Activated CD4-positive, CD25-positive, alpha-beta regulatory T cell treated with anti-CD3 and anti-CD28 coated beads, Interleukin-2, amount 50 U/mL, for 24 hours (primary cell): ENCODE results near the gene CAPN13.

ENCODE experiments used
- ATAC-seq, 2 donors: fragments of 150-1000 bp; cut with Tn5 transposase; one replicate each; pipeline ENCODE4 v1.10.0; 2021; ENCODE audit warnings: mild to moderate bottlenecking in 1 of 2, moderate library complexity in 1 of 2

The CAPN13 gene

DNA sequence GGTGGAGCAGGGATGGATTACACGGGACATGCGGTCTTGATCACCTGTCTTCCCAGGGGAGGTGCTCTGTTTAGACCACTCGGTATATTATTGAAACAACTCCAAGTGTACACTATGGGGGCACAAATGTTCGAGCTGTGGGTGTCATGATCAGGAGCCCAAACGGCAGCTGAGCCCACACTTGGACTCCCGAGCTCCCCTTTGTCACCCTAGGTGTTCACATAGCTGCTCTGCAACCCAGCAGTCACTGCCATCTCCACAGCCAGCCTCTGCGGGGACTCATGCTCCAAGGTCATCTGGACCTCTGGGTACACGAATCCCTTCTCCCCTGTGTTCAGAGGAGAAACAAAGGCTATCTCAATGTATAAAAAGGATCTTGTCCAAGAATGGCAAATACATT is 46.0 kb downstream of the CAPN13 start:
- ATAC-seq: no peak

DNA sequence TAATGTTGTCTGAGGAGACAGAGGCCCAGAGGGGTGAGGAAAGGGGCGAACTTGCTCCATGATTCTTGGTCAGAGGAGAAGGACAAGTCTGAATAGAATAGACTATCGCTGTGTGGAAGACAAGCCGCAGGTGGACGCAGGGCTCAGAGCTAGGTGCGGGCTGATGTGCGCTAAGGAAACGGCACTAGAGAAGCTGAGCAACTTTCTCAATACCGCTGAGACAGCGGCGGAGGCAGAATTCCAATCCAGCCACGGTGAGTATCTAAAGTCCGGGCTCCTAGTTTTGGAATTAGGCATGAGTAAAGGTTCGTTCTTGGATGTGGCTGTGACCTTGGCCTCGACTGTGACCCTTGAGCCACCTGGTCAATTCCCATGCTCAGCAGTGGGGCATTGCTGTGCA is 47.8 kb downstream of the CAPN13 start:
- ATAC-seq: no peak

DNA sequence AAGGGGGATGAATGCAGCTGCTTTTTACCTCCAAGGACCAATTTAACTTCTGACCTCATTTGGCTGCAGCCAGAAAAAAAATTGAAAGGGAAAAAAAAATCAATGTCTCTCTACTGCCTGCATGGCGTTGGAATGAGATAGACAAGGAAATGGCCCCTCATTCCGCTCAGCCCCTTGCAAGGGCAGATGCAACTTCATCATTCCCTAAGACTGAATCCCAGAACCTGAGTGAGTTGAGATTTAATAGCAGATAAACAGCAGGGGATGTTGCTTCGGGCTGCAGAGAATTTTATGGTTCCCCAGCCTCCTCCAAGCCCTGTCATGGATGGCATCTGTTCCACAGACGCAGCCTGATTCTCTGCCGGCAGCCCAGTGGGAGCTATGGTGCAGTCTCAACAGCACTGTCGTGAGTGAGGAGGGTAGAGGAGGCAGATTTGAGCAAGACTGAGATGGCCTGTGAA is 49.0 kb downstream of the CAPN13 start:
- ATAC-seq: no peak

DNA sequence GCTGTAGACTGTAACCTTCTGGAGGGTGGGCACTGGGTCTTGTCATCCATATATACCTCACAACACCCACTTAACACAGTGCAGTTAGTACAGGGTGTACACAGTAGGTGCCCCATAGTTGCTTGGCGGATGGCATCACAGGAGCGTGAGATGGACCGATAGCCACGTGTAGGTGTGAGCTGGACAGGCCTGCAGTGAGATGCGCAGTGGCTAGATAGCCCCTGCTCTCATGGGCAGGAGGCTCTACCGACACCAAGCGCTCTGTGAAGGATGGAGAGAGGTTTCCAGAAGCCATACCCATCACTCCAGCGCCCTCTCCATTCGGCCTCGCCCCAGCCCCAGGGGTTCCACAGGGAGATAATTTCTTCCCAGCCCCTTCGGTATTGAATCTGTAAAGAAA is 49.5 kb downstream of the CAPN13 start:
- no peak for ATAC-seq

DNA sequence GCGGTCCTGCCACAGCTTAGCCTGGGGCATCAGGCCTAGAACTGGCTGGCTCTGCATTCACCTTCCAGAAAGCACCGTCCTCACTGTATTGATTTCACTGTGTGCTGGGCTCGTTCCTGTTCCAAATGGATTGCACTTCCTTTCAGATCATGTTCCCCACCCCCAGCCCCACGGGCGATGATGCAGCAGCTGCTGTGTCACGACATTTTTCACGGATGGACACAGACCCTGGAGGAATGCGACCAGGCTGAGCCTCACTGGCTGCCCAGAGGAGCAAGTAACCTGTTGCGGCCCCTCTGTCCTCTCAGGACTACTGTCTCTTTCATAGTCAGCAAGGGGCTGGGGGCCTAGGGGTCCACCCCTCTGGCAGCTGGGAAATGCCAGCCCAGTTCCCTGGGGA is 50.3 kb downstream of the CAPN13 start:
- no peak for ATAC-seq

DNA sequence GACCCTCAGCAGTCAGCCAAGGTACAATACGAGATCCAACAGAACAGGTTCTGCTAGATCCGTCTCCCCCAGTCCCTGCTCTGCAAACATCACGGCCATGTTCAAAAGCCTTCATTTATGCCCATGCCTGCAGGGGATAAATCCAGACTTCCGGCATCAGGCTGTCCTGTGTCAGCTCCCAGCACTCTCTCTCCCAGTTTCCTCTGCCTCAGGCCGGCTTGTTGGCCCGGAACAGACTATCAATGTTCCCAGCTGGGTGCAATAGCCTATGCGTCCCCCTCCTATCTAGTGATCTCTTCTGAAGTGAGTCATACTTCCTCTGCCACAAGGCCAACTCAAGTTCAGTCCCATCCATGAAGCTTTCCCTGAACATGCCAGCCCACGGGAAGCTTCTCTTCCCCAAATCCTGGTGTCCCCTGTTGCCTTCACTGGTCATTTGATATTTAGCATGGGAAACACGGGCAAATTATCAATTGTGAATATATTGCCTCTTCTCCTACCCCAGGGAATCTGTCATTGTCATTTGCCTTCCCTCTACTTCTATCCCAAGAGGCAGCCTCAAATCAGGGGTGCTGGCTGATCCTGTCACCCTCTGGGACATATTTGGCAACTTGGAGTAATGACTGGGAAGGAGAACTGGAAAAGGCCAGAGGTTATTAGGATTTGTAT is 51.1 kb downstream of the CAPN13 start:
- no peak for ATAC-seq

DNA sequence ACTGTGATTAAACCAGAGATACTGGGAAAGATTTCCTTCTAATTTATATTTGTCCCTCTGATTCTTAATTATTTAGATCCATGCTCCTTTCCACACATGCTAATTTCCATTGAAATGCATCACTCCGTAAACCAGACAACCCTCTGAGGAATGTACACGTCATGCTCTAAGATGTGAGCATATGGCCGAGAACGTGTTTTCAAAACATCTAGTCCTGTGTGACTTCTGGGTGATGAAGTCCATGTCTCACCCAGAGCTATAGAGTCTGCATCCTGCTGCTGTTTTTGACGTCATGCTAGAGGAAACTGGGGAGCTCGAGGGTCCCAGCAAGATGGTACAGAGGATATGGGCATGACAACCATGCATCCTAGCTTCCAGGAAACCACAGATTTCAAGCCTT is 53.6 kb downstream of the CAPN13 start:
- no peak for ATAC-seq

DNA sequence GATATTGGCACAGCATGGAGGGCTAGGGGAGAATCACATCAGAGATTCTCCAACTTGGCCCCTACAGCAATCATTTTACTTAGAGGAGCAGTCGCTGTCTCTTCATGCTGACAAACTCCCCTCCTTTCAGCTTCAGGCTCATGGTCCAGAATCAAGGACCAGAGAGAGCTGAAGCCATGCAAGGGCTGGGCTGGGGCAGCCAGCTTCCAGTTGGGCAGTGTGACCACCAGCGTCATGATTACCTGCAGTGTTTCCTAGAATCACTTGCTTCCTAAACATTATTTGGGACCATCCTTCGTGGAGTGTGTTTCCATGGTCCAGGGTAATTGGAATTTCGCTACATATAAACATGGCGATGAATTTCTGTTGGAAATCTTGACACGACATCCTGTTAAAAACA is 54.4 kb downstream of the CAPN13 start:
- ATAC-seq: no peak

DNA sequence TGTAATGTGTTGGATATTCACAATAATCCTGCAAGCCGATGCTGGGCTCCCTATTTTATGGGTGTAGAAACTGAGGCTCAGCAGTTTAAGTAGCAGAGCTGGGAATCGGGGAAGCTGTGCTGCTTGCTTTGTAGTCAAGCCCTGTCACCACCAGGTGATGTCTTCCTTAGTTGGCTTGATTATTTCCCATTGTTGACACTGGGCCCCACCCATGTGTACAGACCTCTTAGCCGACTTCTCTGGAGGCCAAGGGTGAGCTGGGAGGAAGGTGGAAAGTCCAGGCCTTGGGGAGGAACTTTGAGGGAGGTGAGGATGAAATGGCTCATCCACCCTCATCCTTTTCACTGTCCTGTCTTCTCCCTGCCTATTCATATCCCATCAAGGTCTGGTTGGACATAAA is 60.0 kb downstream of the CAPN13 start:
- ATAC-seq: no peak

DNA sequence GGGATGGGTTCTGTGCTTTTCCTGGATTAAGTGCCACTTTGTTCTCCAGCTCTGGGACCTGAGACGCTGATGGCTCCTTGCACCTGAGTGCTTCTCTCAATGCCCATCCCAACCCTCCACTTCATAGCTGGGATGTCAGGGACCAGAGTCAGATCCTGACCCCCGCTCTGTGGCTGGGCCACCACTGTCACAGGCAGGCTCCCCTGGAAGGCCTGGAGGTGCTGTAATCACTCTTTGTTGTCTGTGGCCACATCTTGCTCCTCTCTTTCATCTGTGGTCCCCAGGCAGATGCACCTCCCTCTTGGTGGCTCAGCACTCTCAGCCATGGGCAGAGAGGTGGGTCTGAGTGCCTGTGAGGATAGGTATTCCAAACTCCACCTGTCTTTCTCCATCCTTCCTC is 62.4 kb downstream of the CAPN13 start:
- ATAC-seq: no peak

DNA sequence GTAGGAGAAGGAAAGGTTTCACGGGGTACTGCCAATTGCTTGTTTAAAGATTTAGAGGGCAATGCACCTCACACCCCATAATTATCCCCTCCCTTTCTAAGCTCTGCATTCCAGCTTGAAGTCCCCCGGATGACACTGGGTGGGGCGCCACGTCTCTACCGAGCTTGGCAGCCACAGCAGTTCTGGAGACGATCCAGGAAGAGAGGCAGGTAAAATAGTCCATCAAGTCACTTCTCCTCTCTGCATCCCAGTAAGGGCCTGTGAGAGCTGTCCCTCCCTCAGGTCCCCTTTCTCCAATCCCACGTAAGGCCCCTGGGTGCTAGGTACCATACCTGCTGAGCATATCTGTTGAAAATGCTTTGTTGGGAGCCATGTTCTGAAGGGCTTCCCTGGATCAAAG is 65.7 kb downstream of the CAPN13 start:
- ATAC-seq: no peak

DNA sequence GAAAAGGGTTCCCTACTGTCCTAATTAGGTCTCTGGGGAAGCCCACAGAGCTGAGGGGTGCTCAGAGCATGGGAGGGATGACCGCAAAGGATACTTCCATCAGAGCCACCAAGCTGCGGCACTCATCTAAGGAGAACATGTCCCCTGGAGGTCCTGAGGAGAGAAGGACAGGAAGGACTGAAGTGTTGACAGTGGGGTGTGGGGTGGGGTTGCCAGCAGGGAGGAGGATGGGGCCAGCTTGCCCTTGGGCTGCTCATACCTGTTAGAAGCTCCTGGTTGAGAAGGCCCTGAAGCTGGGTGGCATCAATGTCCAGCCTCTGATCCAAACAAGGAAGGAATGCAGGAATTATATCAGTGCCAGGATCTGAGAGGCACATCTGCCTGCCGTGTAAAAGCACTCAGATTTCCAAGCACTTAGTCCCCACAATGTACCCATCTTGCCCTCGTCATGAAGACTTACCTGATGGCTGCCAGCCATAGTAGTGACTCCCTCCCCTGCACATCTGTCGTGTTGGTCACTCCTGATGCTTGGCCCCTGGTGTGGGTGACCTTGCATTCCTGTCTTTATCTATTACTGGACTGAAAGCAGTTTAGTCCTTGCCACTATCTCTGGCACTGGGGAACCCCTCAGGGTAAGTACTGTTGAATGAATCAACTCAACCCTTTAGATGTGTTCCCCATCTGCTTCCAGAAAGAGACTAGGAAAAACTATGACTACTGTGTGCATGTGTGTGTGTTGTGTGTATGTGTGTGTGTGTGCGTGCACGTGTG is 68.9 kb downstream of the CAPN13 start:
- no peak for ATAC-seq

DNA sequence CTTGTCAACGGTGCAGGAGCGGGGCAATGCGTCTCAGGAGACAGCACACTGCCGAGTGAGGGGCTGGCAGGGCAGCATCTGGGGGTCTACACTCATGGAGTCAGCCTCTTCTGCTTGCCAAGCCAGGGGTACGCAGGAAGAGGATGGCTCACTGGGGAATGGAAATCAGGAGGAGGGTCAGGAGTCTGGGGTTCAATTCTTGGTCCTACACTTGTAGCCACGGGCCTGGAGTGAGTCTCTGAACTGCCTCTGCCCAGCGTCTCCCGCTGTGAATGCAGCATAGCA is 70.0 kb downstream of the CAPN13 start:
- ATAC-seq: no peak

DNA sequence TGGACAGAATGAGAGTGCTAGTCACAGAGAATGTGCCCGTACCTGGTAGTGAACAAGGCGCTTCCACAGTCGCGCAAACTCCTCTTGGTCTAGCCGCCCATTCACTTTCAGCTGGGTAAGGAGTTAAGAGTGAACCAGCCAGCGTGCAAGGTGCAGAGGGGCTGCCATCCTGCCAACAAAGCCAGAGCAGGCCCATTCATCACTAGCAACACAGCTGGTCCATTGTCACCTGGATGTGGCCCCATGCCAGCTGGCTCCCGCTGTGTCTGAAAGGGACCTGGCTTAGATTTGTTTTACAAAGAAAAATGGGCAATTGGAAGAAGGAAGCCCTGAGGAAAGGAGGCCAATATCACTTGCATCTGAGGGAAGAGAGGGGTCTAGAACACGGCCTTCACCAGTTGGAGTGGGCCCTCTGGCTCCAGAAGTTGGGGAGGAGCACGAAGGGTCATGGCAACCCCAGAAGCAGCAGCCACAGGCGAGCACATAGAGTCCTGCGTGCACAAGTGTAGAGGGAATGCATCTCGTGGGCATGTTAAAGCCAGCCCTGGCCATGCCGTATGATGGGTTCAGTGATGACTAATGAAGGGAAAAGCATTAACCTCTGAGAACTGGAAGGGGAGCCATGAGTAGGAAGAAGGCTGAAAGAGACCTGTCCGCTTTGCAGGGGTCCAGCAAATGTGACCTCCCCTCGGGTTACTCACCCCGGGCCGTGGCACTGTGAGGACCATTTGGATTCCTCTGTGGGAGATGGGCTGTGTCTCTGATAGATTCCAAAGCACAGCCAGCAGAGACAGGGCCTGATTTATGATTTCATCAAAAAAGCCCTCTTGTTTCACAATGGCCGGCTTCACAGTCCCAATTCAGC is 70.6 kb downstream of the CAPN13 start:
- ATAC-seq: no peak

DNA sequence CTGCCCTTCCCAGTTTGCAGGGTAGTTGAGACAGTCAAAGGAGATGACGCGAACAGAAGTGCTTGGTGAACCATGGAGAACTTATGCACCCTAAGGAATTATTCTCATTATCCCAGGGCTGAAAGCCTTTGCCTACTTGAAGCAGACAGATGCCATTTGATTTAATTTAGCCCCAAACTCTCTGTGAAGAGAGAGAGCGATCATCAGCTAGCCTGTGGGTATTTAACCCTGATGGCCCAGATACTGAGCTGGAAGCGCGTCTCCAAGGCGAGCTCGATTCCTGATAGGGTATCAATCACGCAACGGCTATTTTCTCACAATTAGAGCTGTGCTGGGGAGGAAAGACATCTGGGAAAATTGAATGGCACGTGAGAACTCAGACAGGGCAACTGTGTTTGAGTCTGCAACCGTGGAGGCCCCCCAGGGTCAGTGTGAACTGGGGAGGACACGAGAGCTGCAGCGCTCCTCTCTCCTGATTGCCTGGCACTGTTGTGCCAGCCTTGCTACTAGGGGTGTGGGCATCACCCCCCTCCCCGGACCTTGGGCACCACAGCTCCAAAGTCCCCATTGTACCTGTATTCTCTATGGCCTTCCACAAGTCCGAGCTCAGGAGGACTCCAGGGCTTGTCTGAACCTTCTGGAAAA is 73.2 kb downstream of the CAPN13 start:
- no peak for ATAC-seq

DNA sequence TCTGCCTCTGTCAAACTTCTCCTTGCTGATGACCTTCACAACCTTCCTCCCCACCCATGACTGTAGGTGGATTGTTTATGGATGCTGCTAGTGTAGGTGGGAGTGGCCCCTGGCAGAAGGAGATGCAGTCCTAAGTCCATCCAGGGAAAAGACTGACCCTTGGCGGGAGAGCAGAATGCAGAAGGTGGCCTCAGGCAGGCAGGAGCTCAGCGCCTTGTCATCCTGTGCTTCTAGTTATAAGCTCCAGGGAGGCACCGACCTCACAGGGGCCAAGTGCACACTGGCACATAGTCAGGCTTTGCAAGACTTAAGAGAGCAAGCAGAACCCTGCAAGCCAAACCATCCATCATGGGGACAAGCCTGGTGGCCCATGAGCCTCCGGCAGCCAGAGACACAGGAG is 74.4 kb downstream of the CAPN13 start:
- ATAC-seq: no peak

DNA sequence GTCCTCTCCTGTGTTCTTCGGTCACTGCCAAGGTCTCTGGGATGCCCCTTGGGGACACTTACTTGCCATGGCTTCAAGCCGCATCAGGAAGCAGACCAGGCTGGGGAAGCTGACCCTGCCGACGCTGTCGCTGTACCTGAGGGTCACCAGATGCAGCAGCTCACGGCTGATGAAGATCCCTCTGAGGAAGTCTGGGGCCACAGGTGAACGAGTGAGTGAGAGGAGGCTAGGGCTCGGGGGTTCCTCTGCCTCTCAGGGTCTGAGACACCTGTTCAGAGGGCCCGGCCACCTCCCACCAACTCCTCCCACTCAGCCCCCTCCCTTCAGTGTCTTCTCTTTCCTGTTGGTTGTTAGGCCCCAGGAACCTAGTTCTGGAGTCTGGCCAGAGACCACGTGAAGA is 74.9 kb downstream of the CAPN13 start:
- no peak for ATAC-seq

DNA sequence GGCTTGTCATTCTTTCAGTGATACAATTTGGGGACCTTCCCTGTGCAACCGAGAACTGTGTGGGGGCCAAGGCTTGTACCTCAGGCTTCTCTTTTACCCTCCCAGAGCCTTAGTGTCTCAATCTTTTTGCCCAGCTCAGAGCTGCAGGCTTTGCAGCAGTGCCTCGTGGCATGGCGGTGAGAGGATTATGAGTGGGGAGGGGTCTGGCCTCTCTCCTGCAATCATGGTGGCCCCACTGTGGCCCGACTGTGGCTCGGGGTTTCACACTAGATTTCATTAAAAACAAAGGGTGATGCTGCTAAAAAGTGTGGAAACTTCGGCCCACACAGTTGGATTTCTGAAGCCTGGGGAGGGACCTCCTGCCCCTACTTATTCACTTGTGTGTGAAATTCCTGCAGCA is 75.5 kb downstream of the CAPN13 start:
- no peak for ATAC-seq

DNA sequence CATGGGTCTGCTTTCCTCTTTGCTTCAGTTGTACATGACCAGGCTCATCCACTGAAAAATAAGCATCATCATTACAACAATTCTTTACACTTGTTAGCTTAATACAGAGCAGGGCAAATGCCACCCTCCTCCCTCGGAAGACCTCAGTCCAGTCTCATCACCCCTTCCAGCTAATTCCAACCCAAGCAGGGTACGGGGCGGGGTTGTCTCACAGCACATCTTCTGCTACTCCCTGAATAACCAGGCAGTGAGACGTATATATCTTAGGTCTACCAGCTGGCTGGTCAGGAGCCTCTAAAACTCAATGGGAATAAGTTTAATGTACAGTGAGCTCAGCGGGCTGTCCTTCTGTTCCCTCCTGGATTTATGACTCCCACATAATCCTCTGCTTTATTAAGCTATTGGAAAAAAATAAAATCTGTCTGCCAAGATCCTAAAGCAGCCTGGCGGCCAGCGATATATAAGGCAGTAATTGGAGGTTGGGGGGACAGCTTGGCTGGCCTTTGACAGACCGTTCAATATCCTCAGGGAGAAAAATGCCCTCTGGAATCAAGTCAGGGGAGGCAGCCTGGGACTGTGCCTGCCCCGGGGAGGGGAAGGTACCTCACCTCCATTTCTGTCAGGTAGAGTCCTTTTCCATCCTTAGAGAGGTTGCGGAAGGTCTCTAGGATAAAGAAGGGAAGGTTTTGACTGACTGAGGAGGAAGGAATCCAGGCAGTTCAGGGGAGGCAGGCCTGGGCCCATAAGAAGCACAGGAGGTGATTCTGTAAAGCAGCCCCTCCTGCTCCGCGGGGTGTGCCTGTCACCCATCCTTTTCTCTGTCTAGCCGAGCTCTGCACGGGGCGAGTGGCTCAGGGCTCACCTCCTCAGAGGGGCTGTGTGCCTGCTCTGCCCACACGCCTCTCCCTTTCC is 76.3 kb downstream of the CAPN13 start:
- ATAC-seq: no peak

DNA sequence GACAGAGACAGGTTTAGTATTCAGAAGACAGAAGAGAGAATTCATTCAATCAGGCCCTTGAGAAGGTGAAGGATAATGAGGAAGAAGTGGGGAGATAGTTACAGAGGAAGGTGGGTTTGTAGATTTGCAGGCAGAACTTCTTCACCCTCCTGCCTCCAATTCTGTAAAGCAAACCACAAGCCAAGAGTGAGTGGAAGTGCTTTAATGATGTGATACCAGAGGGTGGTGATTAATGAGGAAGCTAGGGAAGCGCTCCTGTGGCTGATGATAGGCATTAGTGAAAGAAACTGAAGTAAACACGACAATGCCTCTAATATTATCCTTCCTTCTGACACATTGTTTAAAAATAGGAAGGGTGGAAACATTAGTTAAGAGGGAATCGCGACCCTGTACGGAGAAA is 78.2 kb downstream of the CAPN13 start:
- no peak for ATAC-seq

DNA sequence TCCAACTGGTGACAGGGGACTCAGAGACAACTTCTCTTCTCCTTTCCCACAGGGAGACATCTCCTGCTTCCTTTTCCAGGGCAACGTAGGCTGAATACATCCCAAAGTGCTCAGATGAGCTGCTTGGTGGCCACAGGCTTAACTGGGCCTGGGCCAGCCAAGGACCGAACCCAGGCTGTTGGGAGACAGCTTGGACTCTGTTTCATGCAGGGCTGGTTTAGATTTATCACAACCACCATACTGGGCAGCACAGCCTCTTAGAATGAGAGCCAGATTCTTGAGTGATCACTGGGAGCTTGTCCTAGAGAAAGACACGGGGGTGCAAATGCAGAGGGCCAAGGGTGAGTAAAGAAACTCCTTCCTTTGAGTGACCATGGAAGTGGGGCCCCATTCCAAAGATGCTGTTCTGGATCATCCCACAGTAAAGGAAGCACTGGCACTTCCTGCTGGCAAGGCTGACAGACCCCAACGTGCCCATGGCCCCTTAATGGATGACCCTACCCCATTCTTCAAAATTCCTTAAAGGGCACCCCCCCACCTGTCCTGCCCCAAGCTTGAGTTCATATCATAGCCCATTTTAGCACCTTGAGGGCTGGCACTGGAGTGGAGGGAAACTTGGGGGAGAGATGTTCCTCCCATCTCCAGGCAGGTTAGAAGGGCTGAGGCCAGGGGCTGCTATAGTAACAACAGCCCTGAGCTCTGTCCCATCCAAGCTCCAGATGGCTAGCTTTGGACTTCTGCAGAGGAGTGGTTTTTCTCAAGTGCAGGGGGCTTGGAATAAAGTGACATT is 84.1 kb downstream of the CAPN13 start:
- ATAC-seq: no peak
